MCF 10A (cell line): ENCODE results near the gene SLC35E1. TPM values are rescaled to one million over a fixed set of nuclear protein-coding genes. Genes with fewer than 3 reads are reported as not detected.

Experiments
- BruUV-seq: library from RNA; stranded (reverse); fragments of 400-500 nt; replicated peaks from 2 replicates; lab custom pipeline; 2021; lab: Mats Ljungman, UMichigan
- CTCF ChIA-PET: fragments of 300-600 bp; sonication (Branson Sonifier 250); formaldehyde crosslinking; extraction: SDS; loops from one replicate; lab custom pipeline; 2021; ENCODE audit warnings: antibody characterized with exemption, inconsistent platforms; lab: Yijun Ruan, JAX
- POLR2A ChIA-PET: fragments of 300-600, 350-650 bp; sonication (Branson Sonifier 250); formaldehyde crosslinking; extraction: SDS; loops from one replicate; lab custom pipeline; 2020; ENCODE audit warnings: antibody characterized with exemption, inconsistent platforms; lab: Yijun Ruan, JAX
- DNase-seq: peaks from one replicate; pipeline ENCODE4 v3.0.0-alpha.2; 2018; ENCODE audit not compliant: unreplicated experiment
- H3K27ac Mint-ChIP-seq: one replicate; pipeline ENCODE4 v1.8.0; 2022; ENCODE audit warnings: mild to moderate bottlenecking, low read depth, mixed read lengths; ENCODE audit not compliant: unreplicated experiment
- H3K27me3 Mint-ChIP-seq: one replicate; pipeline ENCODE4 v1.8.0; 2022; ENCODE audit warnings: mixed read lengths; ENCODE audit not compliant: insufficient read depth, unreplicated experiment
- H3K36me3 Mint-ChIP-seq: one replicate; pipeline ENCODE4 v1.8.0; 2022; ENCODE audit warnings: mild to moderate bottlenecking, moderate library complexity, mixed read lengths; ENCODE audit not compliant: insufficient read depth, unreplicated experiment
- H3K4me1 Mint-ChIP-seq: one replicate; pipeline ENCODE4 v1.8.0; 2022; ENCODE audit warnings: mixed read lengths; ENCODE audit not compliant: insufficient read depth, unreplicated experiment
- H3K4me3 Mint-ChIP-seq: one replicate; pipeline ENCODE4 v1.8.0; 2022; ENCODE audit warnings: mild to moderate bottlenecking, moderate library complexity, mixed read lengths; ENCODE audit not compliant: unreplicated experiment
- H3K9me3 Mint-ChIP-seq: one replicate; pipeline ENCODE4 v1.8.0; 2022; ENCODE audit warnings: mixed read lengths; ENCODE audit not compliant: unreplicated experiment
- CTCF ChIP-seq: fragments of 200-600 bp; IDR thresholded peaks from one replicate; pipeline ENCODE4 v1.8.0; 2022; ENCODE audit warnings: antibody characterized with exemption, mild to moderate bottlenecking; ENCODE audit not compliant: unreplicated experiment
- intact Hi-C: fragments of 100-400 bp; cut with micrococcal nuclease; formaldehyde crosslinking; loops from 2 replicates; pipeline ENCODE4 v1.14.1; 2022
- total RNA-seq: library from RNA; stranded (reverse); gene quantifications from 2 replicates; pipeline ENCODE4 v1.2.3, GENCODE V29; 2022

The SLC35E1 gene
- total RNA-seq, 1 experiment from 2014 or later, result 62.6 TPM

GRCh38 chr19:16609511-16610200 lies 37.4 kb upstream of the SLC35E1 start:
- Mint-ChIP-seq H3K27ac (peak overlapping the region; percentile 74), H3K36me3 (peaks cover 6% of the 10 kb centered on the region), H3K27me3 (no peaks in the 10 kb centered on the region), H3K9me3 (no peaks in the 10 kb centered on the region), H3K4me1 (peaks cover 41% of the 10 kb centered on the region), H3K4me3 (no peak overlapping the region)
- no TSS peak for BruUV-seq
- no peak for DNase-seq
- ChIA-PET CTCF (interaction anchor here (0.7 kb wide), 1 partner anchor 378 kb away, joined by 3 read pairs; no protein-coding TSS in a partner anchor), POLR2A (interaction anchor here (0.6 to 2.1 kb wide), 9 partner anchors 9 to 50 kb away, joined by 3 to 13 read pairs (median 4); partner anchors contain the start of genes MED26, SLC35E1, SMIM7 and TMEM38A)
- TF ChIP-seq CTCF, result no peak
- intact Hi-C loops, result no loop called here

GRCh38 chr19:16608290-16608739 lies 36.1 kb upstream of the SLC35E1 start:
- no TSS peak for BruUV-seq
- intact Hi-C loops, result no loop called here
- H3K27ac Mint-ChIP-seq, result peak overlapping the region; percentile 74
- peaks cover 40% of the 10 kb centered on the region for H3K4me1 Mint-ChIP-seq
- no peaks in the 10 kb centered on the region for H3K27me3 Mint-ChIP-seq
- ChIA-PET CTCF (interaction anchor here (0.7 to 1.3 kb wide), 3 partner anchors 24 to 329 kb away, joined by 3 to 5 read pairs (median 3); no protein-coding TSS in a partner anchor), POLR2A (interaction anchor here (0.7 to 3.7 kb wide), 9 partner anchors 10 to 67 kb away, joined by 3 to 13 read pairs (median 4); partner anchors contain the start of genes MED26 and TMEM38A)
- peak; percentile 69 for DNase-seq
- H3K4me3 Mint-ChIP-seq, result peak overlapping the region; percentile 1
- H3K9me3 Mint-ChIP-seq, result no peaks in the 10 kb centered on the region
- no peak for TF ChIP-seq CTCF
- peaks cover 13% of the 10 kb centered on the region for H3K36me3 Mint-ChIP-seq

- Mint-ChIP-seq H3K9me3 (no peaks in the 10 kb centered on the region), H3K36me3 (peaks cover 13% of the 10 kb centered on the region), H3K27ac (peak overlapping the region; percentile 74), H3K4me3 (peak overlapping the region; percentile 1), H3K27me3 (no peaks in the 10 kb centered on the region), H3K4me1 (peaks cover 35% of the 10 kb centered on the region)
- intact Hi-C loops, result no loop called here
- TF ChIP-seq CTCF, result no peak
- ChIA-PET POLR2A (interaction anchor here (1.1 to 3.7 kb wide), 6 partner anchors 11 to 66 kb away, joined by 3 to 13 read pairs (median 4); partner anchors contain the start of genes MED26 and TMEM38A), CTCF (interaction anchor here (0.7 to 1.3 kb wide), 2 partner anchors 23 to 330 kb away, joined by 3 to 5 read pairs; no protein-coding TSS in a partner anchor)
- DNase-seq, result no peak
- no TSS peak for BruUV-seq
These were observed 35.6 kb upstream of the SLC35E1 start for GRCh38 chr19:16607819-16608218.

GRCh38 chr19:16605553-16605994 lies 33.4 kb upstream of the SLC35E1 start:
- peaks cover 13% of the 10 kb centered on the region for H3K36me3 Mint-ChIP-seq
- no peaks in the 10 kb centered on the region for H3K27me3 Mint-ChIP-seq
- H3K4me1 Mint-ChIP-seq, result peaks cover 20% of the 10 kb centered on the region
- ChIA-PET CTCF (interaction anchor here (0.7 kb wide), 1 partner anchor 195 kb away, joined by 3 read pairs; no protein-coding TSS in a partner anchor), POLR2A (interaction anchor here (0.7 to 3.7 kb wide), 2 partner anchors 23 to 64 kb away, joined by 4 to 13 read pairs; partner anchors contain the start of gene MED26)
- no TSS peak for BruUV-seq
- H3K4me3 Mint-ChIP-seq, result no peak overlapping the region
- no peak for TF ChIP-seq CTCF
- intact Hi-C loops, result no loop called here
- H3K27ac Mint-ChIP-seq, result peak overlapping the region; percentile 9
- no peaks in the 10 kb centered on the region for H3K9me3 Mint-ChIP-seq
- DNase-seq, result no peak
